GM12874 (cell line): ENCODE data around the gene ZNRF3.

Source experiments
- TF ChIP-seq, protein P1 (sequence below): IDR thresholded peaks from 2 replicates; pipeline ENCODE4 v1.5.1; 2011; ENCODE audit warnings: low read depth, mild to moderate bottlenecking, control low read depth, low read length, moderate library complexity; ENCODE audit not compliant: insufficient read depth

Gene ZNRF3

GRCh38 chr22:29083933-29084591, 200.7 kb downstream of the ZNRF3 start:
- TF ChIP-seq, protein P1, sequence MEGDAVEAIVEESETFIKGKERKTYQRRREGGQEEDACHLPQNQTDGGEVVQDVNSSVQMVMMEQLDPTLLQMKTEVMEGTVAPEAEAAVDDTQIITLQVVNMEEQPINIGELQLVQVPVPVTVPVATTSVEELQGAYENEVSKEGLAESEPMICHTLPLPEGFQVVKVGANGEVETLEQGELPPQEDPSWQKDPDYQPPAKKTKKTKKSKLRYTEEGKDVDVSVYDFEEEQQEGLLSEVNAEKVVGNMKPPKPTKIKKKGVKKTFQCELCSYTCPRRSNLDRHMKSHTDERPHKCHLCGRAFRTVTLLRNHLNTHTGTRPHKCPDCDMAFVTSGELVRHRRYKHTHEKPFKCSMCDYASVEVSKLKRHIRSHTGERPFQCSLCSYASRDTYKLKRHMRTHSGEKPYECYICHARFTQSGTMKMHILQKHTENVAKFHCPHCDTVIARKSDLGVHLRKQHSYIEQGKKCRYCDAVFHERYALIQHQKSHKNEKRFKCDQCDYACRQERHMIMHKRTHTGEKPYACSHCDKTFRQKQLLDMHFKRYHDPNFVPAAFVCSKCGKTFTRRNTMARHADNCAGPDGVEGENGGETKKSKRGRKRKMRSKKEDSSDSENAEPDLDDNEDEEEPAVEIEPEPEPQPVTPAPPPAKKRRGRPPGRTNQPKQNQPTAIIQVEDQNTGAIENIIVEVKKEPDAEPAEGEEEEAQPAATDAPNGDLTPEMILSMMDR = no peak

GRCh38 chr22:29087012-29087411, 203.6 kb downstream of the ZNRF3 start:
- TF ChIP-seq, protein P1 = no peak

- TF ChIP-seq, protein P1 = no peak
Observed at GRCh38 chr22:29088809-29089208, 205.4 kb downstream of the ZNRF3 start.

GRCh38 chr22:29089507-29089906, 206.1 kb downstream of the ZNRF3 start:
- TF ChIP-seq, protein P1 = no peak

DNA sequence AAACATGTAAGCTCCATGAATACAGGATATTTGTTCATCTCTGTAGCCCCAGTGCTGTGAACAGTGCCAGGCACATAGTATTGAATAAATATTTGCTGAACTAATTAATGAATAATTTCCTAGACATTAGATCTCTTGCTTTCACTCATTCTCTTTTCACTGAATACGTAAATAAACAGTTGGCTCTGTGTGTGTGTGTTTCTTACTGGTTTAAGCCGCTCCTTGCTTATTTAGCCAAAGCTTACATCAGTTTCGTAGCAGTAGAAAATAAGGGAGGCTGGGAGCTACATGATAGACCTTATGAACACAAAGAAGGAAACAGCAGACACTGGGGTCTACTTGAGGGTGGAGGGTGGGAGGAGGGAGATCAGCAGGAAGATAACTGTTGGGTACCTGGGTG, 206.7 kb downstream of the ZNRF3 start:
- TF ChIP-seq, protein P1 = no peak

GRCh38 chr22:29092243-29092642, 208.9 kb downstream of the ZNRF3 start:
- TF ChIP-seq, protein P1 = no peak

DNA sequence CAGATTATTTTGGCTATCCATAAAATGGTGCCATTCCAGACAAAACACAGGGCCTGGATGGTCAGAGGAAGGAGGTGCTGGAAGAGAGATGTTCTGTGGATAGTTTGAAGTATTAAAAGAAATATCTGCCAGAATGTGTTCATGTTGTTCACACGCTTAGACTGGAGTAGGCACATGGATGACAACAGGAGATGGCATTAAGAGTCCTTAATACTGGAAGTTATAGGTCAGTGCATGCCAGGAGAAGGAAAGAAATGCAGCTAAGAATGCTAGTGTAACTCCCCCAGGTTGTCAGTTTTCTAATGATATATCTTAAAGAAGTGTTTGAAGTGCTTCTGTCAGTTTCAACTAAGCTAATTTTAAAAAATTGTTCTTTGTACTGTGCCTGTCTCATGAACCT, 209.7 kb downstream of the ZNRF3 start:
- TF ChIP-seq, protein P1 = no peak
